ENCODE measurements around the gene MACROD2.

The MACROD2 gene

GRCh38 chr20:14470977-14471661, 475.8 kb downstream of the MACROD2 start:
- Histone ChIP-seq H3K4me3 (ENCODE audit: low read depth, low read length) (no peak overlapping the region), H3K27me3 (no peaks in the 10 kb centered on the region), H3K4me1 (no peaks in the 10 kb centered on the region), H3K9me3 (no peaks in the 10 kb centered on the region), H3K36me3 (no peaks in the 10 kb centered on the region)
- TF ChIP-seq CTCF (IDR thresholded peaks at IDR 0.05; ENCODE audit: low read depth, low read length): no peak
- no peak for DNase-seq

- H3K4me3 ChIP-seq (ENCODE audit: low read depth, low read length): no peak overlapping the region
- H3K4me1 ChIP-seq: no peaks in the 10 kb centered on the region
- no peak for TF ChIP-seq CTCF (IDR thresholded peaks at IDR 0.05; ENCODE audit: low read depth, low read length)
- DNase-seq: no peak
- H3K36me3 ChIP-seq: no peaks in the 10 kb centered on the region
- no peaks in the 10 kb centered on the region for H3K27me3 ChIP-seq
- H3K9me3 ChIP-seq: no peaks in the 10 kb centered on the region
These were observed 481.8 kb downstream of the MACROD2 start for GRCh38 chr20:14477125-14477524.

- TF ChIP-seq CTCF (IDR thresholded peaks at IDR 0.05; ENCODE audit: low read depth, low read length): no peak
- no peak for DNase-seq
- H3K9me3 ChIP-seq: no peaks in the 10 kb centered on the region
- no peaks in the 10 kb centered on the region for H3K36me3 ChIP-seq
- H3K27me3 ChIP-seq: no peaks in the 10 kb centered on the region
- H3K4me1 ChIP-seq: no peaks in the 10 kb centered on the region
- H3K4me3 ChIP-seq (ENCODE audit: low read depth, low read length): no peak overlapping the region
These were observed 482.8 kb downstream of the MACROD2 start for GRCh38 chr20:14478126-14478525.

- DNase-seq: no peak
These were observed 486.5 kb downstream of the MACROD2 start for GRCh38 chr20:14481863-14482262.

GRCh38 chr20:14488212-14488611, 492.9 kb downstream of the MACROD2 start:
- H3K4me3 ChIP-seq (ENCODE audit: low read depth, low read length): no peak overlapping the region
- H3K9me3 ChIP-seq: no peaks in the 10 kb centered on the region
- no peaks in the 10 kb centered on the region for H3K4me1 ChIP-seq
- no peak for DNase-seq
- no peaks in the 10 kb centered on the region for H3K27me3 ChIP-seq
- H3K36me3 ChIP-seq: no peaks in the 10 kb centered on the region
- TF ChIP-seq CTCF (IDR thresholded peaks at IDR 0.05; ENCODE audit: low read depth, low read length): no peak

More at GRCh38 chr20:14481863-14482262, 486.5 kb downstream of the MACROD2 start:
- Histone ChIP-seq H3K27me3 (no peaks in the 10 kb centered on the region), H3K36me3 (no peaks in the 10 kb centered on the region), H3K4me1 (no peaks in the 10 kb centered on the region), H3K9me3 (no peaks in the 10 kb centered on the region), H3K4me3 (ENCODE audit: low read depth, low read length) (no peak overlapping the region)
- TF ChIP-seq CTCF (IDR thresholded peaks at IDR 0.05; ENCODE audit: low read depth, low read length): no peak

- Histone ChIP-seq H3K27me3 (no peaks in the 10 kb centered on the region), H3K4me3 (ENCODE audit: low read depth, low read length) (no peak overlapping the region), H3K9me3 (no peaks in the 10 kb centered on the region), H3K36me3 (no peaks in the 10 kb centered on the region), H3K4me1 (no peaks in the 10 kb centered on the region)
- DNase-seq: no peak
- TF ChIP-seq CTCF (IDR thresholded peaks at IDR 0.05; ENCODE audit: low read depth, low read length): no peak
These were observed 493.6 kb downstream of the MACROD2 start for GRCh38 chr20:14488756-14489479.
